ENCODE data around the gene RCAN3.

Gene RCAN3

DNA sequence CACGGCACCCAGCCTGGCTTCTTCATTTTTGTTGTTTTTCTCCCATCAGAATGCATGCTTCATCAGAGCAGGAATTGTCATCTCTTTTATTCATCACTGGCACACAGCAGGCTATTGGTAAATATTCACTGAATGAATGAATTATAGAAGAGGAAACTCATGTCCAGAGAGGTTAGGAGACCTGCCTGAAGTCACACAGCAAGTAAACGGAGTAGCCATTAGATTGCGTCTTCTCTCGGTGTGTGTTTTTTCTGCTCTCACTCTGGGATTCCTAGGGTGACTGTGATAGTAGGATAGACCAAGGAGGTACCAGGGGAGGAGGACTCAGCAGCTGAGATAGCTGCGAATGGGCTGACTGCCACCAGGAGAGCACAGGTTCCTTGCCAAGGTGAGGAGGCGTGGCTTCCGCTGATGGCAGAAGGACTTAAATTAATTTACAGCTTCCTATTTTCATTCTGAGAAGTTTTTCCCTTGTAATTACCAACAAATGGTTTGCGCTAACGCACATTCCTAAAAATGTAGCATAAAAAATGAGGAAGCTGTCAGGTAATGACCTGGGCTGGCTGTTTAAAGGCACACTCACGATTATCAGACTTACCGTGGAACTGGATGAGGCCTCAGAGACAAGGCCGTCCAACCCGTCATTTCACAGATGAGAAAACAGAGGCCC lies 48.8 kb downstream of the RCAN3 start:
- no peak for DNase-seq (ENCODE audit: low read depth in 2 of 2)

- DNase-seq (ENCODE audit: low read depth in 2 of 2), result no peak
Measured at GRCh38 chr1:24551960-24552571, 49.4 kb downstream of the RCAN3 start.

GRCh38 chr1:24553931-24554330 lies 51.3 kb downstream of the RCAN3 start:
- no peak for DNase-seq (ENCODE audit: low read depth in 2 of 2)

DNA sequence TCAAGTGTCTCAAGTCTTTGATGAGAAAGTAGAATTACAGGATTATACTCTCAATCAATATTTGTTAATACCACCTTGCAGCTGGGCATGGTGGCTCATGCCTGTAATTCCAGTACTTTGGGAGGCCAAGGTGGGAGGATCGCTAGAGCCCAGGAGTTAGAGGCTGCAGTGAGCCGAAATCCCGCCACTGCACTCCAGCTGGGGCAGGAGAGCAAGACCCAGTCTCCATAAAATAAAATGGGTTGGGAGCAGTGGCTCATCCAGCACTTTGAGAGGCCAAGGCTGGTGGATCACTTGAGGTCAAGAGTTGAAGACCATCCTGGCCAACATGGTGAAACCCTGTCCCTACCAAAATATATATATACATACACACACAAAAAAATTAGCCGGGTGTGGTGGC lies 52.1 kb downstream of the RCAN3 start:
- no peak for DNase-seq (ENCODE audit: low read depth in 2 of 2)

- peak in 1 of 2 donors; percentile 39 for DNase-seq (ENCODE audit: low read depth in 2 of 2)
Measured at GRCh38 chr1:24555591-24556413, 53.2 kb downstream of the RCAN3 start, which contains the start of gene NCMAP. Gene NCMAP (plus strand): TSS chr1:24556087. CDS start chr1:24595431, 39,344 bp downstream.

GRCh38 chr1:24556414-24556795 lies 53.8 kb downstream of the RCAN3 start:
- DNase-seq (ENCODE audit: low read depth in 2 of 2), result no peak

GRCh38 chr1:24557220-24557619 lies 54.6 kb downstream of the RCAN3 start:
- DNase-seq (ENCODE audit: low read depth in 2 of 2), result no peak

DNA sequence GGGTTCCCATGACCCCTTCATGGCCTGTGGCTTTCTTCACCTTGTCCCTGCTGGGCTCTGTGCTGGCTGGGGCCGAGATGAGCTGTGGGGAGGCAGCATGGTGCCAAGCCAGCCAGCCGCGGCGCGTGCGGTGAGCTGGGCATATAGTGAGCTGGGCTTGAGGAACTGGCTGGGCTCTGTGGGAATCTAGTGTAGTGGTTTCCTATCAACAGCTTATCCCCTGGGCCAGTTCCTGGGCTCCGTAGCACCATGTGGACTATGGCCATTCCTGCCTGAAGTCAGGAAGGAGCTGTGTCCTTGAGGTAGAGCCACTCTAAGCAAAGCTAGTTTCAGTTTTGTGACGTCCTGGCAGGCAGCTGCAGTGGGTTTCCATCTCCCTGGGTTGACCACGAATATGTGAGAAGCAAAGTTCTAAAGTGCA lies 55.1 kb downstream of the RCAN3 start:
- no peak for DNase-seq (ENCODE audit: low read depth in 2 of 2)

DNA sequence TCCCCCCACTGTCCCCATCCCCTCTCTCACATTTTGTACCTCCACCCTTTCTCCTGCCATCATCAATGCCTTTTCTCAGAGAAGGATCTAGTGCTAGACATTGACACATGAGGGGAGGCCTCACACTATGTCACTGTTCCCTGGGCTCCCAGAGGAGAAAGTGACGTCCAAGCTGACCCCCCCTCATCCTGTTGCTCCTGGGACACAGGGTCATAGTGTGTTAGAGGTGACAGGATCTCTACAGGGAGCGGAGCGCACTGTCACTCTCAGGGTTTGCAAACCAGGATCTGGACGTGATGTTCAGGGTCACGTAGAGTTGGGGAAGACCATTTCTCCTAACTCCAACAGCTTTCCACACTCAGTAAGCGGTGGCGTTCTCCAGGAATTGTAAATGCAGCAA lies 55.8 kb downstream of the RCAN3 start:
- DNase-seq (ENCODE audit: low read depth in 2 of 2), result no peak

DNA sequence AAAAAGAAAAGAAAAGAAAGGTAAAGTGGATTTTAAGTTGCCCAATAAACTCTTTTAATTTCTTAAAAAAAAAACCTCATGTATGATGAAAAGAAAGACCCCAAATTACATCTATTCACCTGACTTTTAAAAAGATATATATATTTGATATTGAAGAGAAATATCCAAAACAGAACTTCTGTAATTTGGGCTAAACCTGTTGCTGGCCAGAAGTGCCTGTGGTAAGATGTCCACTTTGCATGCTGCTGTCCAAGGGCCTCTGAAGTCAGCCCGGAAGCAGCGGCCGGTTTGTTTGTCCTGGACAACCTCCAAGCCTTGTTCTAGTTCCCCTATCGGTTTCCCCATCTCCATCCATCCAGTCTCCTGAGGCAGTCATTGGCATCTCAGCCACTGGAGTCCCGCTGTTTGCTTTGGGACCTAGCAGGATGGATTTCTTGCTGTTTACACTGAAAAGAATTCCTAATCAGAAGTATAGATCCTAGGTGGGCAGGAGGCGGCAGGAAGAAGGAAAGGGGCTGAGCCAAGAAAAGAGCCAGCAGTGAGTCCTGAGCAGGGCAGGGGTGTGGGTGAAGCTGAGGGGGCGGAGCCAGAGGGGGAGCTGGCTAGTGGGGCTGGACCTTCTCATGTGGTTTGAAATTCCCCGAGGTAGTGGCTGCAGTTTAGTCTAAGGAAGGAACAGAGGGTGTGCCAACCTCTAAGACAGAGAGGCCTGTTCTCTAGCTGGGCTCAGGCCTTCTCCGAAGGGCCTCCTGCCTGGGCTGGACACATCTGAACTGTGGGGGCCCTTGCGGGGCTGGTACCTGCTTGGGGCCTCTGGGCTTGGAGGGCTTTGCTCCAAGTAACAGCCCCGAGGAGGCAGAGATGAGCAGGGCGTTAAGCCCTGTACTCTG lies 56.5 kb downstream of the RCAN3 start:
- DNase-seq (ENCODE audit: low read depth in 2 of 2), result no peak

DNA sequence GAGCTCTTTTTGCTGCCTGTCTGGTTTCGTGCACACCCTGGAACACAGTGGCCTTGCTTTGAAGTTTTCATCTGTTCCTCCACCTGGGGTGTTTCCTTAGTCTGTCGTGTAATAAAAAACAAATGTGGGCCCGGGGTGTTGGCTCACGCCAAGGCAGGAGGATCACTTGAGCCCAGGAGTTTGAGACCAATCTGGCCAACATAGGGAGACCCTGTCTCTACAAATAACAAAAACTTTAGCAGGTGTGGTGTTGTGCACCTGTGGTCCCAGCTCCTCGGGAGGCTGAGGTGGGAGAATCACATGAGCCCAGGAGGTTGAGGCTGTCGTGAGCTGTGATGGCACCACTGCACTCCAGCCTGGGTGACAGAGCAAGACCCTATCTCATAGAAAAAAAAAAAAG lies 57.7 kb downstream of the RCAN3 start:
- no peak for DNase-seq (ENCODE audit: low read depth in 2 of 2)

DNA sequence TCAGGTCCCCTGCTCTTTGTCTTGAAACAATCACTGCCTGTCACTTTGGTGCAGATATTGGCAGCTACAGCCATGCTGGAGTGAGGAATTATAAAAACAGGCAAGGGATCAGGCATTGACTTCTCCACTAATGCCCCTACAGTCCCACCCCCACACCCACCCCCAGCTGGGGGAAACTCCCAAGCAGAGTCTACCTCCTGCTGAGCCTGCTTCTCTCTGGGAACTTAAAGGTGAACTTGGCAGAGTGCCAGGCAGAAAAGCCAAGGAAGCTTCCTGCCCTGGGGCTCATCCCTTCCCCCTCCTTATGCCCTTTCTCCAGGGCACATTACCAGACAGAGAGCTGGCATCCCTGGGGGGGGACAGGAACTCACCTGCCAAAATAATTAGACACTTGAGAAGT lies 60.0 kb downstream of the RCAN3 start:
- no peak for DNase-seq (ENCODE audit: low read depth in 2 of 2)

DNA sequence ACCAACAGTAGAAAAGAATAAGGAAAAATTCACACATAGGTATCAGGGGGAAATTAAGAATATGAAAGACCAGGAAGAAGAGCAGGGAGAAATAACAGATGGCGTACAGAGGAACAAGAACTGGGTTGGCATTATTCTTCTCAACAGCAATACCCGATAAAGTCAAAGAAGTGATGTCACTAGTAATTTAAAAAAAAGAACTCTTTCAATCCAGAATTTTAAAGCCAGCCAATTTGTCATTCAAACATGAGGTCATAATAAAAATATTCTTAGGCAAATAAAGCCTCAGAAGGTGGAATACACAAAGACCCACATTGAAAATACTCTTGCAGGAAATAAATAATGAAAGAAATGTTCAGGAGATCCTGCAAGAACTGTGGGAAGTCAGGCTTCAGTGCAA lies 62.1 kb downstream of the RCAN3 start:
- no peak for DNase-seq (ENCODE audit: low read depth in 2 of 2)

GRCh38 chr1:24566236-24566867 lies 63.7 kb downstream of the RCAN3 start:
- DNase-seq (ENCODE audit: low read depth in 2 of 2), result no peak

GRCh38 chr1:24567792-24568388 lies 65.3 kb downstream of the RCAN3 start:
- no peak for DNase-seq (ENCODE audit: low read depth in 2 of 2)

DNA sequence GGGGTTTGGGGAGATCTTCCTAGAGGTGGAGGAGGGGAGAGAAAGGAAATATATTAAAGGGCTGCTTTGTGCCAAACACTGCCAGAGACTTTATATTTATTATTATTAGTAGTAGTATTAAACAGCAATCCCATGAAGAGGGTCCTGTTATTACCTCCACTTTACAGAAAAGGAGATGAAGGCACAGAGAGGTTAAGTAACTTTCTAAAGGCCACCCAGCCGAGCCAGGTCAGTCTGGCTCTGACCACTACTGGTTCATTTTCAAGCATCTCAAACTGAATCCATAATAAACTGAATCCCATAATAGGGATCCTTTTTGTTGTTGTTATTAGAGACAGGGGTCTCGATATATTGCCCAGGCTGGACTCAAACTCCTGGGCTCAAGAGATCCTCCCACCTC lies 65.8 kb downstream of the RCAN3 start:
- DNase-seq (ENCODE audit: low read depth in 2 of 2), result no peak

DNA sequence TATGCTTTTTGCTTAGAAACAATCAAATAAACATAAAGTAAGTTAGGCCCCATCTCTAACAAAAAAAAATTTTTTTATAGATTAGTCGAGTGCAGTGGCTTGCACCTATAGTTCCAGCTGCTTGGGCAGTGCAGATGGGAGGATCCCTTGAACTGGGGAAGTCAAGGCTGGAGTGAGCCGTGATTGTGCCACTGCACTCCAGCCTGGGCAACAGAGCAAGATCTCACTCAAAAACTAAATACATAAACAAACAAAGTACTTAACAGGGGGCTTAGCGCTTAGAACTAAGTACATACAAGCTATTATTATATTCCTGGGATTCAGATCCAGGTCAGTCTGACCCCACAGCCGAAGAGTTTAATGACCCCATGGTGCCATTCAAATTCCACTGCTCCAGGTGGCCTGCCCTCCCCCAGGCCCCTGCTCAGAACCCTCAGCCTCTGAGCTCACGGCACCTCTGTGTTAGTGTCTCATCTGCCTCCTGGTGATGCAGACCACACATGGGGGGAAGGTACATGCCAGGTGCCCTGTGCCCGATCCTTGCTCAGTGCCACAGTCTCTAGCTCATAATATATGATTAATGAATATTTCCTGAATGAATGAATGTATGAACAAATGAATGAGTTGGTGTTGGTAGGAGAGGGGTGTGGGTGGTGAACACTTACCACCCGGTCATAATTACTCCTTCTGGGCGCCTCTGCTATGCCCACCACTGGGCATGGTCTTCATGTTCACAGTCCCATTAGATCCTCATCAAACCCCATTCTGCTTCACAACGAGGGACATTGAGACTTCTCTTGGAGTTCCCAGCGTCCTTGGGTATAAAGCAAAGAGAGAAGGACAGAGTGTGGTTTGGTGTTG lies 67.9 kb downstream of the RCAN3 start:
- DNase-seq (ENCODE audit: low read depth in 2 of 2), result no peak

DNA sequence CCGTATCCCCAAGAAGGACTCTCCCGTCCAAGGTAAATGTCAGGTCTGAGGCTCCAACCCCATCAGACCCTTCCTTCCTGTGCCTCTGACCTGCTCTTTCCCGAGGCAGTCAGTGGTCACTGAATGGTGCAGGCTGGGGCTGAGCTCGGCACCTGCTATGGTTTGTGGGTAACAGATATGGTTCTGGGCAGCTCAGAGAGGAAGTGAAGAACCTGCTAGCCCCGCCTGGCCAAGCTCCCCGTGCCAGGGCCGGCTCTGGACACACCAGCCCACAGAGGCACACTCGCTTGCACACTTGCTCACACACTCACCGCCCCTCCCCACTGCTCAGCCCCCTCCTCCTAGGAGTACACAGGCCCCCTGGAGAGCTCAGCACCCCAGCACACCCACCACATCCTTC lies 69.7 kb downstream of the RCAN3 start:
- DNase-seq (ENCODE audit: low read depth in 2 of 2), result no peak

- no peak for DNase-seq (ENCODE audit: low read depth in 2 of 2)
Measured at GRCh38 chr1:24575905-24576587, 73.4 kb downstream of the RCAN3 start.

Data from stimulated activated CD4-positive, alpha-beta T cell treated with anti-CD3 and anti-CD28 coated beads, Interleukin-15, amount 100 ng/mL, for 48 hours (primary cell).